IMR-90 (cell line): ENCODE results near the gene ALKAL2. TPM values are rescaled to one million over a fixed set of nuclear protein-coding genes. Genes with fewer than 3 reads are reported as not detected.

ENCODE experiments used
- ATAC-seq: fragments of 200-7000 bp; cut with Tn5 transposase; 2 replicates; pipeline ENCODE4 v1.9.1; 2020; ENCODE audit warnings: low read depth, mild to moderate bottlenecking, moderate library complexity
- BruUV-seq: library from RNA; stranded (reverse); fragments of 400-500 nt; replicated peaks from 2 replicates; lab custom pipeline; 2021; lab: Mats Ljungman, UMichigan
- CTCF ChIA-PET: fragments of 300-600 bp; formaldehyde crosslinking; extraction: SDS; loops from one replicate; lab custom pipeline; 2021; ENCODE audit warnings: antibody characterized with exemption; lab: Yijun Ruan, JAX
- POLR2A ChIA-PET: fragments of 300-600 bp; sonication (Branson Sonifier 250); formaldehyde crosslinking; loops from one replicate; lab custom pipeline; 2022; ENCODE audit warnings: antibody characterized with exemption; ENCODE audit not compliant: unreplicated experiment; lab: Charles Lee
- DNase-seq: peaks from one replicate; pipeline ENCODE4 v3.0.0; 2013
- H2AFZ ChIP-seq: replicated peaks from 2 replicates; pipeline ENCODE3; 2013; ENCODE audit warnings: low read length, mild to moderate bottlenecking; ENCODE audit not compliant: poor library complexity
- H2AK5ac ChIP-seq: 2 replicates; pipeline ENCODE4 v1.6.1; 2013; ENCODE audit warnings: low read depth, low read length, inconsistent platforms
- H2AK9ac ChIP-seq: replicated peaks from 2 replicates; pipeline ENCODE3; 2013; ENCODE audit warnings: mild to moderate bottlenecking, low read depth, low read length, moderate library complexity; ENCODE audit not compliant: poor library complexity
- H2BK120ac ChIP-seq: 2 replicates; pipeline ENCODE4 v1.6.1; 2013; ENCODE audit warnings: low read depth, low read length, inconsistent platforms
- H2BK15ac ChIP-seq: 3 replicates; pipeline ENCODE4 v1.6.1; 2013; ENCODE audit warnings: low read depth, low read length, inconsistent platforms
- H2BK20ac ChIP-seq: 2 replicates; pipeline ENCODE4 v1.6.1; 2013; ENCODE audit warnings: low read depth, mild to moderate bottlenecking, inconsistent platforms, low read length, moderate library complexity
- H2BK5ac ChIP-seq: 2 replicates; pipeline ENCODE4 v1.6.1; 2013; ENCODE audit warnings: mild to moderate bottlenecking, low read depth, low read length, inconsistent platforms; ENCODE audit not compliant: poor library complexity, severe bottlenecking
- H3K14ac ChIP-seq: replicated peaks from 2 replicates; pipeline ENCODE4 v1.6.1; 2013; ENCODE audit warnings: low read depth, low read length, inconsistent platforms
- H3K18ac ChIP-seq: 2 replicates; pipeline ENCODE4 v1.6.1; 2013; ENCODE audit warnings: low read depth, low read length, control low read depth
- H3K23ac ChIP-seq: 2 replicates; pipeline ENCODE4 v1.6.1; 2013; ENCODE audit warnings: low read depth, low read length, inconsistent platforms
- H3K27ac ChIP-seq: 2 replicates; pipeline ENCODE4 v1.5.1; 2013; ENCODE audit warnings: mild to moderate bottlenecking, control low read depth, low read length; ENCODE audit not compliant: insufficient read depth
- H3K27me3 ChIP-seq: 2 replicates; pipeline ENCODE4 v1.6.1; 2013; ENCODE audit warnings: low read length; ENCODE audit not compliant: control insufficient read depth, insufficient read depth
- H3K36me3 ChIP-seq: 2 replicates; pipeline ENCODE4 v1.6.1; 2013; ENCODE audit warnings: low read length, mixed read lengths; ENCODE audit not compliant: control insufficient read depth, insufficient read depth
- H3K4ac ChIP-seq: 2 replicates; pipeline ENCODE4 v1.6.1; 2013; ENCODE audit warnings: low read depth, low read length, inconsistent platforms
- H3K4me1 ChIP-seq: 2 replicates; pipeline ENCODE4 v1.6.1; 2013; ENCODE audit warnings: low read length, mixed read lengths; ENCODE audit not compliant: control insufficient read depth, insufficient read depth
- H3K4me2 ChIP-seq: 2 replicates; pipeline ENCODE4 v1.6.1; 2013; ENCODE audit warnings: low read depth, mild to moderate bottlenecking, control low read depth, low read length, moderate library complexity
- H3K4me3 ChIP-seq: 2 replicates; pipeline ENCODE4 v1.5.1; 2013; ENCODE audit warnings: low read depth, mild to moderate bottlenecking, control low read depth, low read length, moderate library complexity; ENCODE audit not compliant: insufficient read depth
- H3K56ac ChIP-seq: 2 replicates; pipeline ENCODE4 v1.6.1; 2013; ENCODE audit warnings: low read length, inconsistent platforms; ENCODE audit not compliant: insufficient read depth; ENCODE audit errors: extremely low read depth
- H3K79me1 ChIP-seq, 2 experiments: 2 replicates each; pipeline ENCODE4 v1.6.1; 2013; ENCODE audit warnings: low read length in 2 of 2, inconsistent platforms in 1 of 2, low read depth in 1 of 2
- H3K9ac ChIP-seq: 2 replicates; pipeline ENCODE4 v1.6.1; 2013; ENCODE audit warnings: low read depth, low read length, control low read depth
- H3K9me1 ChIP-seq: 2 replicates; pipeline ENCODE4 v1.6.1; 2013; ENCODE audit warnings: low read length, inconsistent platforms; ENCODE audit not compliant: insufficient read depth
- H3K9me3 ChIP-seq: 2 replicates; pipeline ENCODE4 v1.6.1; 2013; ENCODE audit warnings: low read length; ENCODE audit not compliant: control insufficient read depth, insufficient read depth
- H4K20me1 ChIP-seq: 2 replicates; pipeline ENCODE4 v1.6.1; 2013; ENCODE audit warnings: low read length, inconsistent platforms; ENCODE audit not compliant: insufficient read depth
- H4K5ac ChIP-seq: 2 replicates; pipeline ENCODE4 v1.6.1; 2013; ENCODE audit warnings: mild to moderate bottlenecking, low read depth, low read length, control low read depth
- H4K8ac ChIP-seq, 2 experiments: 2 replicates each; pipeline ENCODE4 v1.6.1; 2013; ENCODE audit warnings: low read depth in 2 of 2, low read length in 2 of 2, control low read depth in 1 of 2, inconsistent platforms in 1 of 2
- H4K91ac ChIP-seq: 2 replicates; pipeline ENCODE4 v1.6.1; 2013; ENCODE audit warnings: low read depth, low read length, inconsistent platforms; ENCODE audit not compliant: insufficient read depth
- BHLHE40 ChIP-seq: fragments of 150-350 bp; IDR thresholded peaks from 2 replicates; pipeline ENCODE4 v1.6.1; 2016; ENCODE audit warnings: mild to moderate bottlenecking, low read depth, low read length
- CEBPB ChIP-seq: IDR thresholded peaks from 2 replicates; pipeline ENCODE4 v1.6.1; 2012; ENCODE audit warnings: low read depth, low read length, improper control_type of control experiment
- CHD1 ChIP-seq: IDR thresholded peaks from 2 replicates; pipeline ENCODE4 v1.6.1; 2012; ENCODE audit warnings: low read depth, low read length, improper control_type of control experiment
- FOS ChIP-seq: fragments of 150-350 bp; IDR thresholded peaks from 2 replicates; pipeline ENCODE4 v1.6.1; 2016; ENCODE audit warnings: low read depth, low read length
- MAFK ChIP-seq: IDR thresholded peaks from 2 replicates; pipeline ENCODE4 v1.6.1; 2012; ENCODE audit warnings: low read depth, low read length, improper control_type of control experiment
- MAZ ChIP-seq: IDR thresholded peaks from 2 replicates; pipeline ENCODE4 v1.6.1; 2012; ENCODE audit warnings: low read depth, mild to moderate bottlenecking, low read length, improper control_type of control experiment, moderate library complexity, borderline replicate concordance
- MXI1 ChIP-seq: IDR thresholded peaks from 2 replicates; pipeline ENCODE4 v1.6.1; 2012; ENCODE audit warnings: low read depth, mild to moderate bottlenecking, low read length, moderate library complexity, borderline replicate concordance
- NFE2L2 ChIP-seq: fragments of 150-350 bp; IDR thresholded peaks from 2 replicates; pipeline ENCODE4 v1.6.1; 2016; ENCODE audit warnings: low read depth, mild to moderate bottlenecking, low read length
- POLR2A ChIP-seq: IDR thresholded peaks from 2 replicates; pipeline ENCODE4 v1.6.1; 2012; ENCODE audit warnings: mild to moderate bottlenecking, low read depth, low read length
- RAD21 ChIP-seq: IDR thresholded peaks from 2 replicates; pipeline ENCODE4 v1.6.1; 2012; ENCODE audit warnings: low read length, improper control_type of control experiment
- RCOR1 ChIP-seq: IDR thresholded peaks from 2 replicates; pipeline ENCODE4 v1.6.1; 2012; ENCODE audit warnings: mild to moderate bottlenecking, low read length, improper control_type of control experiment; ENCODE audit not compliant: insufficient replicate concordance
- RFX5 ChIP-seq: IDR thresholded peaks from 2 replicates; pipeline ENCODE4 v1.8.0; 2012; ENCODE audit warnings: low read depth, mild to moderate bottlenecking, low read length, moderate library complexity
- SMC3 ChIP-seq: fragments of 150-350 bp; IDR thresholded peaks from 2 replicates; pipeline ENCODE4 v1.6.1; 2016; ENCODE audit warnings: low read depth, mild to moderate bottlenecking, antibody characterized with exemption, low read length, moderate library complexity
- WGBS, 2 experiments: methylation state at CpG; one replicate each; pipeline versions ENCODE4 v1.1.5 to v1.1.7; 2013; ENCODE audit warnings: missing lambda C conversion rate in 2 of 2; ENCODE audit not compliant: insufficient read length in 1 of 2; ENCODE audit errors: extremely low coverage in 2 of 2; 5-methylcytosine and 5-hydroxymethylcytosine counted together
- dilution Hi-C: fragments of 300-500 bp; cut with HindIII; formaldehyde crosslinking; loops from one replicate; pipeline ENCODE4 v1.14.3; 2018; ENCODE audit warnings: low sequenced_read_pairs; ENCODE audit not compliant: unreplicated experiment
- in situ Hi-C: fragments of 300-500 bp; cut with MboI; formaldehyde crosslinking; loops from 3 replicates; pipeline ENCODE4 v1.14.3; 2019; ENCODE audit warnings: low sequenced_read_pairs, inconsistent platforms, mixed read lengths
- intact Hi-C: fragments of 100-400 bp; cut with micrococcal nuclease; formaldehyde crosslinking; loops from 2 replicates; pipeline ENCODE4 v1.10.0; 2022
- polyA plus RNA-seq, 3 experiments: library from polyadenylated mRNA; depleted of rRNA; stranded (reverse); fragments of >200 nt; gene quantifications; 2 replicates each; pipeline ENCODE4 v1.2.3, GENCODE V29; 2012; ENCODE audit warnings: low replicate concordance in 1 of 3
- total RNA-seq: library from RNA; depleted of rRNA; stranded (reverse); fragments of >200 nt; gene quantifications from 2 replicates; pipeline ENCODE4 v1.2.3, GENCODE V29; 2012
- TF ChIP-seq, protein P1 (sequence below): conservative IDR thresholded peaks from 2 replicates; pipeline ENCODE4 v1.5.1; 2012; ENCODE audit warnings: mild to moderate bottlenecking, low read depth, low read length, improper control_type of control experiment
- TF ChIP-seq, protein P2 (sequence below): fragments of 150-350 bp; IDR thresholded peaks from 2 replicates; pipeline ENCODE4 v1.6.1; 2016; ENCODE audit warnings: low read depth, mild to moderate bottlenecking, low read length, moderate library complexity, borderline replicate concordance
- TF ChIP-seq, protein P3 (sequence below): fragments of 150-350 bp; IDR thresholded peaks from 2 replicates; pipeline ENCODE4 v1.6.1; 2017; ENCODE audit warnings: mild to moderate bottlenecking, antibody characterized with exemption, low read length, low read depth

The ALKAL2 gene
- total and polyA plus RNA-seq, 2 of the 4 experiments (the other 2 are of a cell fraction), result not detected

DNA sequence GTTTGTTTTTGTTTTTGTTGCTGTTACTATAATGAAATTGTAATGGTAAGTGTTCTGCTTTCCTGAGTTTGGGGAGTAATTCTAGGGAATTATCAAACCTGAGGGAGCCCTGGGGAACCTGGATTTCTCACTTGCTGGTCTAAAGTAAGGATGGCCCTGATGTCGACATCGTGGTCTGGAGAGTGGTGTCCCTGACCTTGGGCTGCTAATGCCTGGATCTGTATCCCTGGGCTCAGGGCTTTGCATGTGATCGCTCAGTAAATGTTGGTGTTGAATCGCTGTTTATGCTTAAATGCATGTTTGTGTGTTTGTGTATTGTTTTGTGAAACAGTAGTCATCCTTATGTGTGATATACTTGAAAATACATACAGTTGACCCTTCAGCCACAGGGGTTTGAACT, 17.0 kb downstream of the ALKAL2 start:
- Histone ChIP-seq H3K27ac (no peak overlapping the region), H3K79me1 (peaks cover 23 to 57% of the 10 kb centered on the region in 2 experiments), H3K4me3 (no peak overlapping the region), H3K27me3 (no peaks in the 10 kb centered on the region), H3K36me3 (peaks cover 9% of the 10 kb centered on the region), H2BK5ac (no peak overlapping the region), H3K4me2 (no peak overlapping the region), H2BK120ac (no peak overlapping the region), H3K9me3 (no peaks in the 10 kb centered on the region), H2AK5ac (no peak overlapping the region), H4K20me1 (peaks cover 73% of the 10 kb centered on the region), H2AK9ac (no peak overlapping the region), H3K4me1 (0 out of 2 replicates have a peak, but pooled peaks cover 2% of the 10 kb centered on the region), H2AFZ (no peak overlapping the region), H2BK15ac (no peak overlapping the region), H3K4ac (no peak overlapping the region), H4K5ac (no peak overlapping the region), H3K23ac (no peak overlapping the region), H3K9ac (no peak overlapping the region), H3K14ac (no peak overlapping the region), H3K18ac (no peak overlapping the region), H4K8ac (no peak overlapping the region), H3K9me1 (peaks cover 5% of the 10 kb centered on the region), H3K56ac (no peak overlapping the region), H4K91ac (no peak overlapping the region), H2BK20ac (no peak overlapping the region)
- no TSS peak for BruUV-seq
- POLR2A ChIA-PET, result no interaction called here
- WGBS, 2 experiments, result no CpG with 5 or more reads among the region's 4 CpGs
- dilution Hi-C loops, result no loop called here
- TF ChIP-seq POLR2A (no peak), NFE2L2 (no peak), BHLHE40 (no peak), RAD21 (no peak), FOS (no peak), MAZ (no peak), CHD1 (no peak), MAFK (no peak), RCOR1 (no peak), MXI1 (no peak), SMC3 (no peak), CEBPB (no peak), RFX5 (no peak)
- TF ChIP-seq, protein P1, sequence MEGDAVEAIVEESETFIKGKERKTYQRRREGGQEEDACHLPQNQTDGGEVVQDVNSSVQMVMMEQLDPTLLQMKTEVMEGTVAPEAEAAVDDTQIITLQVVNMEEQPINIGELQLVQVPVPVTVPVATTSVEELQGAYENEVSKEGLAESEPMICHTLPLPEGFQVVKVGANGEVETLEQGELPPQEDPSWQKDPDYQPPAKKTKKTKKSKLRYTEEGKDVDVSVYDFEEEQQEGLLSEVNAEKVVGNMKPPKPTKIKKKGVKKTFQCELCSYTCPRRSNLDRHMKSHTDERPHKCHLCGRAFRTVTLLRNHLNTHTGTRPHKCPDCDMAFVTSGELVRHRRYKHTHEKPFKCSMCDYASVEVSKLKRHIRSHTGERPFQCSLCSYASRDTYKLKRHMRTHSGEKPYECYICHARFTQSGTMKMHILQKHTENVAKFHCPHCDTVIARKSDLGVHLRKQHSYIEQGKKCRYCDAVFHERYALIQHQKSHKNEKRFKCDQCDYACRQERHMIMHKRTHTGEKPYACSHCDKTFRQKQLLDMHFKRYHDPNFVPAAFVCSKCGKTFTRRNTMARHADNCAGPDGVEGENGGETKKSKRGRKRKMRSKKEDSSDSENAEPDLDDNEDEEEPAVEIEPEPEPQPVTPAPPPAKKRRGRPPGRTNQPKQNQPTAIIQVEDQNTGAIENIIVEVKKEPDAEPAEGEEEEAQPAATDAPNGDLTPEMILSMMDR, result no peak
- TF ChIP-seq, protein P2, sequence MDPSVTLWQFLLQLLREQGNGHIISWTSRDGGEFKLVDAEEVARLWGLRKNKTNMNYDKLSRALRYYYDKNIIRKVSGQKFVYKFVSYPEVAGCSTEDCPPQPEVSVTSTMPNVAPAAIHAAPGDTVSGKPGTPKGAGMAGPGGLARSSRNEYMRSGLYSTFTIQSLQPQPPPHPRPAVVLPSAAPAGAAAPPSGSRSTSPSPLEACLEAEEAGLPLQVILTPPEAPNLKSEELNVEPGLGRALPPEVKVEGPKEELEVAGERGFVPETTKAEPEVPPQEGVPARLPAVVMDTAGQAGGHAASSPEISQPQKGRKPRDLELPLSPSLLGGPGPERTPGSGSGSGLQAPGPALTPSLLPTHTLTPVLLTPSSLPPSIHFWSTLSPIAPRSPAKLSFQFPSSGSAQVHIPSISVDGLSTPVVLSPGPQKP, result no peak
- TF ChIP-seq, protein P3, sequence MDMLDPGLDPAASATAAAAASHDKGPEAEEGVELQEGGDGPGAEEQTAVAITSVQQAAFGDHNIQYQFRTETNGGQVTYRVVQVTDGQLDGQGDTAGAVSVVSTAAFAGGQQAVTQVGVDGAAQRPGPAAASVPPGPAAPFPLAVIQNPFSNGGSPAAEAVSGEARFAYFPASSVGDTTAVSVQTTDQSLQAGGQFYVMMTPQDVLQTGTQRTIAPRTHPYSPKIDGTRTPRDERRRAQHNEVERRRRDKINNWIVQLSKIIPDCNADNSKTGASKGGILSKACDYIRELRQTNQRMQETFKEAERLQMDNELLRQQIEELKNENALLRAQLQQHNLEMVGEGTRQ, result no peak
- CTCF ChIA-PET, result no interaction called here
- in situ Hi-C loops, result no loop called here
- DNase-seq, result no peak
- no peak for ATAC-seq
- intact Hi-C loops, result no loop called here
